ENCODE results near the gene CACNA2D2. TPM values are rescaled to one million over a fixed set of nuclear protein-coding genes. Genes with fewer than 3 reads are reported as not detected.

The CACNA2D2 gene
- total RNA-seq, 1 experiment from 2014 or later: 0.59 TPM

DNA sequence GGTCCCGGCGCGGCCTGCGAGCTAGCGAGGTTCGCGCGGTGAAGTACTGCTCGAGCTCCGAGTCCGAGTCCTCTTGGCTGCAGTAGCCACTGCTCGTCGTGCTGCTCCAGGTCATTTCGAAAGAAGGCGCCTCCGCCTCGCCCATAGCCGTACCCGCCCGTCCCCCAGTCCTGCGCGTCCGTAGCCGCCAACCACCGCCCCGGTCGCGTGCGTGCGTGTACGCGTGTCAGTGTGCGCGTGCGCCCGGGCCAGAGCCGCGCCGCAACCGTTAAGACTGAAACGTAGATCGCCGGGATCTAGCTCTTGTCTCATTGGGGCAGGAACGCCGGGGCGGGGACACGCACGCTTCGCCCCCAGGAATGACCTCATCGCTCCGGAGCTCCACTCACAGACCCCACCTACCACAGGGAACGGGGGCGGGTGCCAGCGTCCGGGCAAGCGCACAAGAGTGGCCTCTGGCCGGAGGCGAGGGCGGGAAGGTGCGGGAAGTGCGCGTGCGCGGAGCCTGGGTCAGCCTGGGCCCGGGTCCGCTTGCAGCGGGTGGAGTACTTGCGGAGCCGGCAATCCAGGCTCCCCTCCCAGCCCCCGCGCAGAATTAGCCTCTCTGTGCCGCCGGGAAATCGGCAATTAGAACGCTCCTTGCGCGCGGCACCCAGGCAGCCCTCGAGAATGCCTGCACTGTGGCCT is 166.1 kb downstream of the CACNA2D2 start:
- TF ChIP-seq, protein P1, sequence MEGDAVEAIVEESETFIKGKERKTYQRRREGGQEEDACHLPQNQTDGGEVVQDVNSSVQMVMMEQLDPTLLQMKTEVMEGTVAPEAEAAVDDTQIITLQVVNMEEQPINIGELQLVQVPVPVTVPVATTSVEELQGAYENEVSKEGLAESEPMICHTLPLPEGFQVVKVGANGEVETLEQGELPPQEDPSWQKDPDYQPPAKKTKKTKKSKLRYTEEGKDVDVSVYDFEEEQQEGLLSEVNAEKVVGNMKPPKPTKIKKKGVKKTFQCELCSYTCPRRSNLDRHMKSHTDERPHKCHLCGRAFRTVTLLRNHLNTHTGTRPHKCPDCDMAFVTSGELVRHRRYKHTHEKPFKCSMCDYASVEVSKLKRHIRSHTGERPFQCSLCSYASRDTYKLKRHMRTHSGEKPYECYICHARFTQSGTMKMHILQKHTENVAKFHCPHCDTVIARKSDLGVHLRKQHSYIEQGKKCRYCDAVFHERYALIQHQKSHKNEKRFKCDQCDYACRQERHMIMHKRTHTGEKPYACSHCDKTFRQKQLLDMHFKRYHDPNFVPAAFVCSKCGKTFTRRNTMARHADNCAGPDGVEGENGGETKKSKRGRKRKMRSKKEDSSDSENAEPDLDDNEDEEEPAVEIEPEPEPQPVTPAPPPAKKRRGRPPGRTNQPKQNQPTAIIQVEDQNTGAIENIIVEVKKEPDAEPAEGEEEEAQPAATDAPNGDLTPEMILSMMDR (IDR thresholded peaks at IDR 0.05): no peak
- peak; percentile 70 for TF ChIP-seq POLR2AphosphoS5 (IDR thresholded peaks at IDR 0.05; ENCODE audit: low read depth, low read length)
- TF ChIP-seq, protein P2, sequence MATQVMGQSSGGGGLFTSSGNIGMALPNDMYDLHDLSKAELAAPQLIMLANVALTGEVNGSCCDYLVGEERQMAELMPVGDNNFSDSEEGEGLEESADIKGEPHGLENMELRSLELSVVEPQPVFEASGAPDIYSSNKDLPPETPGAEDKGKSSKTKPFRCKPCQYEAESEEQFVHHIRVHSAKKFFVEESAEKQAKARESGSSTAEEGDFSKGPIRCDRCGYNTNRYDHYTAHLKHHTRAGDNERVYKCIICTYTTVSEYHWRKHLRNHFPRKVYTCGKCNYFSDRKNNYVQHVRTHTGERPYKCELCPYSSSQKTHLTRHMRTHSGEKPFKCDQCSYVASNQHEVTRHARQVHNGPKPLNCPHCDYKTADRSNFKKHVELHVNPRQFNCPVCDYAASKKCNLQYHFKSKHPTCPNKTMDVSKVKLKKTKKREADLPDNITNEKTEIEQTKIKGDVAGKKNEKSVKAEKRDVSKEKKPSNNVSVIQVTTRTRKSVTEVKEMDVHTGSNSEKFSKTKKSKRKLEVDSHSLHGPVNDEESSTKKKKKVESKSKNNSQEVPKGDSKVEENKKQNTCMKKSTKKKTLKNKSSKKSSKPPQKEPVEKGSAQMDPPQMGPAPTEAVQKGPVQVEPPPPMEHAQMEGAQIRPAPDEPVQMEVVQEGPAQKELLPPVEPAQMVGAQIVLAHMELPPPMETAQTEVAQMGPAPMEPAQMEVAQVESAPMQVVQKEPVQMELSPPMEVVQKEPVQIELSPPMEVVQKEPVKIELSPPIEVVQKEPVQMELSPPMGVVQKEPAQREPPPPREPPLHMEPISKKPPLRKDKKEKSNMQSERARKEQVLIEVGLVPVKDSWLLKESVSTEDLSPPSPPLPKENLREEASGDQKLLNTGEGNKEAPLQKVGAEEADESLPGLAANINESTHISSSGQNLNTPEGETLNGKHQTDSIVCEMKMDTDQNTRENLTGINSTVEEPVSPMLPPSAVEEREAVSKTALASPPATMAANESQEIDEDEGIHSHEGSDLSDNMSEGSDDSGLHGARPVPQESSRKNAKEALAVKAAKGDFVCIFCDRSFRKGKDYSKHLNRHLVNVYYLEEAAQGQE (IDR thresholded peaks at IDR 0.05; ENCODE audit: insufficient read depth in 1 of 2, low read depth in 2 of 2, low read length in 1 of 2): 0 out of 4 replicates have a peak, but pooled peaks of 1 of the 2 experiments have one; percentile 19
- 0 out of 2 replicates have a peak, but pooled peaks have one; percentile 32 for TF ChIP-seq SIN3A (IDR thresholded peaks at IDR 0.05; ENCODE audit: borderline replicate concordance, insufficient read depth, low read depth, low read length)
- Histone ChIP-seq H3K27ac (ENCODE audit: low read length) (peak overlapping the region; percentile 95), H3K27me3 (ENCODE audit: control insufficient read depth, insufficient read depth, low read length) (no peaks in the 10 kb centered on the region), H3K9me3 (ENCODE audit: control insufficient read depth, insufficient read depth, low read depth, low read length) (no peaks in the 10 kb centered on the region), H3K4me3 (ENCODE audit: low read depth in 2 of 2, low read length in 2 of 2) (peak overlapping the region; percentile 93 to 99), H3K4me1 (ENCODE audit: control insufficient read depth, insufficient read depth, low read length) (peaks cover 17% of the 10 kb centered on the region; the same call in 1 of the 2 replicates), H3K36me3 (ENCODE audit: control insufficient read depth, insufficient read depth, low read length) (peaks cover 8% of the 10 kb centered on the region; the same call in 1 of the 2 replicates)
- peak; percentile 94 for ATAC-seq
- intact Hi-C loops (cut with micrococcal nuclease; ENCODE audit: unreplicated experiment): no loop called here
- DNase-seq (ENCODE audit: low read depth, low spot score): peak; percentile 84
- ChIA-PET CTCF (interaction anchor here (0.6 kb wide), 1 partner anchor 10 kb away, joined by 8 read pairs; no protein-coding TSS in a partner anchor), POLR2A (interaction anchor here (0.8 kb wide), 1 partner anchor 9 kb away, joined by 3 read pairs; the partner anchor contains the start of gene TUSC2)
- in situ Hi-C loops (cut with HindIII; ENCODE audit: low pct_unique_long_range_greater_than_20kb, low sequenced_read_pairs): no loop called here
- no TSS peak for BruUV-seq (replicated peaks)

DNA sequence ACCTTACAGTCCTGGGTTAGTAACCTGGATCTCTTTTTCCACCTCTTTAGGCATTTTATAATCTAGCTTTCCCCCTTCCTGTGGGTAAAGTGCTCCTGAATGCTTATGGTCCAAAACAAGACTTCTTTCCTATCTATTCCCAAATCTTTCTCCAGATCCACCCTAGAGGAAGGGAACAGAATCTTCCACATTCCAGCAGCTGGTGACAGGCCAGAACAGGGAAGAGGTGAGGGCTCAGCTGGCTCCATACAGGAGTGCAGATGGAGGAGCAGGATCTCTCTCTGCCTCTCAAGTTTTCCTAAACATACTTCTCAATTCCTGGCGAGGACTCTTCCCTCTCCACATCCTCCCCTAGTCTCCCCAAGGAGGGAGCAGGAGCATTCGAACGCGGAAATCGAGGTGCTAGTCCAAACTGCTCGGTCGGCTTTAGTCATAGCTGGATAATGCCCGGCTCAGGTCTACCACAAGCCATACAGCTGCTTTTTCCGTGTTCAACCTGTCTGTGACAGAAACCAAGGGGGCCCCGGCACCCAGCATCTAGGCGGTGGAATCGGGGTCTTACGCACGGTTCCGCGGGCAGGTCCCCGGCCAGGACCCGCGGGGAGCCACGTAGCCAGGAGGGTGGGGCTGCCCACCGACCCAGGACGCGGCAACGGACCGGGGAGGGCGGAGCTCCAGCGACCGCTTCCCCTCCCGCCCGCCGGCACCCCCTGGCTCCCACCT is 166.8 kb downstream of the CACNA2D2 start:
- Histone ChIP-seq H3K4me3 (ENCODE audit: low read depth in 2 of 2, low read length in 2 of 2) (peak overlapping the region; percentile 93 to 99), H3K27me3 (ENCODE audit: control insufficient read depth, insufficient read depth, low read length) (no peaks in the 10 kb centered on the region), H3K36me3 (ENCODE audit: control insufficient read depth, insufficient read depth, low read length) (peaks cover 8% of the 10 kb centered on the region; the same call in 1 of the 2 replicates), H3K9me3 (ENCODE audit: control insufficient read depth, insufficient read depth, low read depth, low read length) (no peaks in the 10 kb centered on the region), H3K27ac (ENCODE audit: low read length) (peak overlapping the region; percentile 95), H3K4me1 (ENCODE audit: control insufficient read depth, insufficient read depth, low read length) (peaks cover 17% of the 10 kb centered on the region; the same call in 1 of the 2 replicates)
- ChIA-PET POLR2A (interaction anchor here (0.6 to 0.8 kb wide), 2 partner anchors 9 to 234 kb away, joined by 3 read pairs; partner anchors contain the start of gene TUSC2), CTCF (no interaction called here)
- DNase-seq (ENCODE audit: low read depth, low spot score): no peak
- TF ChIP-seq, protein P1 (IDR thresholded peaks at IDR 0.05): no peak
- TF ChIP-seq, protein P2 (IDR thresholded peaks at IDR 0.05; ENCODE audit: insufficient read depth in 1 of 2, low read depth in 2 of 2, low read length in 1 of 2): no peak
- TF ChIP-seq SIN3A (IDR thresholded peaks at IDR 0.05; ENCODE audit: borderline replicate concordance, insufficient read depth, low read depth, low read length) (no peak), TCF7L2 (IDR thresholded peaks at IDR 0.05; ENCODE audit: low read depth, low read length) (no peak), POLR2AphosphoS5 (IDR thresholded peaks at IDR 0.05; ENCODE audit: low read depth, low read length) (no peak)
- BruUV-seq (replicated peaks): TSS peak; percentile 87
- ATAC-seq: peak; percentile 64
- in situ Hi-C loops (cut with HindIII; ENCODE audit: low pct_unique_long_range_greater_than_20kb, low sequenced_read_pairs) (no loop called here), intact Hi-C loops (cut with micrococcal nuclease; ENCODE audit: unreplicated experiment) (no loop called here)
